ENCODE measurements around the gene ZMYND12.

- no peak for TF ChIP-seq CTCF (conservative IDR thresholded peaks at IDR 0.05; ENCODE audit: low read depth, low read length)
- TF ChIP-seq EZH2 (IDR thresholded peaks at IDR 0.05; ENCODE audit: borderline replicate concordance, low read depth, low read length, poor library complexity, severe bottlenecking) = no peak
These were observed 22.5 kb downstream of the ZMYND12 start for GRCh38 chr1:42433369-42433768.

All from A673 (cell line).